ENCODE data around the gene TTLL7.

DNA sequence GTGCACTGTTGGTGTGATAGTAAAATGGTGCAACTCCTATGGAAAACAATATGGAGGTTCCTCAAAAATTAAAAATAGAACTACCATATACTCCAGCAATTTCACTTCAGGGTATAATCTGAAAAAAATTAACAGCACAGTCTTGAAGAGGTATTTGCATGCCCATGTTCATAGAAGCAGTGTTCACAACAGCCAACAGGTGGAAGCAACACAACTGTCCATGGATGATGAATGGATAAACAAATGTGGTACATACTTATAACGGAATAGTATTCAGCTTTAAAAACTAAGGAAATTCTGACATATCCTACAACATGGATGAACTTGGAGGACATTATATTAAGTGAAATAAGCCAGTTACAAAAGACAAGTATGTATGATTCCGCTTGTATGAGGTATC is 8.2 kb downstream of the TTLL7 start:
- TF ChIP-seq, protein P1, sequence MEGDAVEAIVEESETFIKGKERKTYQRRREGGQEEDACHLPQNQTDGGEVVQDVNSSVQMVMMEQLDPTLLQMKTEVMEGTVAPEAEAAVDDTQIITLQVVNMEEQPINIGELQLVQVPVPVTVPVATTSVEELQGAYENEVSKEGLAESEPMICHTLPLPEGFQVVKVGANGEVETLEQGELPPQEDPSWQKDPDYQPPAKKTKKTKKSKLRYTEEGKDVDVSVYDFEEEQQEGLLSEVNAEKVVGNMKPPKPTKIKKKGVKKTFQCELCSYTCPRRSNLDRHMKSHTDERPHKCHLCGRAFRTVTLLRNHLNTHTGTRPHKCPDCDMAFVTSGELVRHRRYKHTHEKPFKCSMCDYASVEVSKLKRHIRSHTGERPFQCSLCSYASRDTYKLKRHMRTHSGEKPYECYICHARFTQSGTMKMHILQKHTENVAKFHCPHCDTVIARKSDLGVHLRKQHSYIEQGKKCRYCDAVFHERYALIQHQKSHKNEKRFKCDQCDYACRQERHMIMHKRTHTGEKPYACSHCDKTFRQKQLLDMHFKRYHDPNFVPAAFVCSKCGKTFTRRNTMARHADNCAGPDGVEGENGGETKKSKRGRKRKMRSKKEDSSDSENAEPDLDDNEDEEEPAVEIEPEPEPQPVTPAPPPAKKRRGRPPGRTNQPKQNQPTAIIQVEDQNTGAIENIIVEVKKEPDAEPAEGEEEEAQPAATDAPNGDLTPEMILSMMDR (IDR thresholded peaks at IDR 0.05): no peak
- TF ChIP-seq POLR2AphosphoS5 (IDR thresholded peaks at IDR 0.05): no peak

Measured in prostate gland (tissue), 2 donors.